Measurements from ENCODE around the gene GRAP2. TPM values are rescaled to one million over a fixed set of nuclear protein-coding genes. Genes with fewer than 3 reads are reported as not detected.

The GRAP2 gene
- total and polyA plus RNA-seq, 2 of the 8 experiments (the other 6 are each of a cell fraction or from before 2014, with no cell fraction given), result 0.08 TPM; not detected in 1

DNA sequence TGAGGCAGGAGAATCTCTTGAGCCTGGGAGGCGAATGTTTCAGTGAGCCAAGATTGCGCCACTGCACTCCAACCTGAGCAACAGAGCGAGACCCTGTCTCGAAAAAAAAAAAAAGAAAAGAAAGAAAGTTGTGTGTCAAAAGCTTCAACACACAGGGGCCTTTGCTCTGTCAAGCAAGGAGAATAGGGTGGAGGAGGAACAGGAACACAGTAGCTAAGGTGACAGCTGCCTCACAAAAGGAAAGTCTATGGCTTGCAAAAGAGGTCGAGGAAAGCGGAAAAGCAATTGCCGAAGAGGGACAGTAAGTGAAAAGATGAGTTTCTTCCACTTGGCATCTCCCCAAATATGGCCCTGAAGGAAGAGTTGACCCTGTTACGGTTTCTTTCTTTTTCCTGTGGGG lies 32.9 kb downstream of the GRAP2 start (continued):
- no peak for TF ChIP-seq JUND (IDR thresholded peaks at IDR 0.05; ENCODE audit: low read length)
- TF ChIP-seq RBBP5 (IDR thresholded peaks at IDR 0.05; ENCODE audit: borderline replicate concordance, low read depth, low read length), result no peak
- TF ChIP-seq RXRA (IDR thresholded peaks at IDR 0.05; ENCODE audit: insufficient read depth, low read depth, low read length), result no peak

All from H1 (cell line).